SU-DHL-6 (cell line): ENCODE data around the gene CPA4.

ENCODE experiments used
- CTCF ChIP-seq: fragments of 200-600 bp; sonication (generic); IDR thresholded peaks from one replicate; pipeline ENCODE4 v1.5.1; 2017; ENCODE audit warnings: antibody characterized with exemption, mild to moderate bottlenecking, low read length, moderate library complexity; ENCODE audit not compliant: insufficient read depth, poor library complexity, severe bottlenecking
- EZH2phosphoT487 ChIP-seq: fragments of 200-600 bp; sonication (generic), shearing (Covaris generic); conservative IDR thresholded peaks from 2 replicates; pipeline ENCODE4 v1.6.1; 2018; ENCODE audit warnings: mild to moderate bottlenecking, antibody characterized with exemption, low read length, moderate library complexity, mixed read lengths

GRCh38 chr7:130274983-130275591, 17.9 kb upstream of the CPA4 start:
- TF ChIP-seq CTCF, result no peak
- no peak for TF ChIP-seq EZH2phosphoT487
